Prostate gland (tissue), 2 donors: ENCODE results near the gene ANO8. TPM values are rescaled to one million over a fixed set of nuclear protein-coding genes. Genes with fewer than 3 reads are reported as not detected.
"Not testable (repeated sequence)": the region's sequence is repeated elsewhere in the genome, so short reads cannot be mapped to it uniquely, and the experiment has no call there.

Experiments used
- DNase-seq: peaks from one replicate; pipeline ENCODE4 v3.0.0-alpha.2; 2019; ENCODE audit warnings: low spot score
- H3K27ac ChIP-seq, 2 donors: fragments of 200-600 bp; sonication (generic); 2 replicates each; pipeline ENCODE4 v1.5.1; 2017 to 2019
- H3K27me3 ChIP-seq: fragments of 200-600 bp; sonication (generic); replicated peaks from 2 replicates; pipeline ENCODE4 v1.5.1; 2019; ENCODE audit not compliant: insufficient read depth
- H3K36me3 ChIP-seq, 2 donors: fragments of 200-600 bp; sonication (generic); 1 replicate in 1 of 2; 2 replicates in 1 of 2; pipeline versions ENCODE4 v1.5.1 to v1.8.1; 2017 to 2019
- H3K4me1 ChIP-seq: fragments of 200-600 bp; sonication (generic); replicated peaks from 2 replicates; pipeline ENCODE4 v1.5.1; 2019
- H3K4me3 ChIP-seq, 2 donors: fragments of 200-600 bp; sonication (generic); 2 replicates each; pipeline ENCODE4 v1.5.1; 2017 to 2019
- H3K9me3 ChIP-seq: fragments of 200-600 bp; sonication (generic); 2 replicates; pipeline ENCODE4 v1.5.1; 2017
- CTCF ChIP-seq, 4 experiments: fragments of 200-600 bp in 2 of 4; fragments of 450-650 bp in 2 of 4; sonication (generic) in 2 of 4; IDR thresholded peaks; 1 replicate in 3 of 4; 2 replicates in 1 of 4; pipeline ENCODE4 v1.5.1; 2016 to 2019; ENCODE audit warnings: antibody characterized with exemption in 4 of 4, mild to moderate bottlenecking in 2 of 4, moderate library complexity in 2 of 4
- POLR2A ChIP-seq: fragments of 450-650 bp; IDR thresholded peaks from one replicate; pipeline ENCODE4 v1.6.1; 2016; ENCODE audit warnings: antibody characterized with exemption, mild to moderate bottlenecking
- POLR2AphosphoS5 ChIP-seq: sonication (generic); formaldehyde crosslinking; IDR thresholded peaks from one replicate; pipeline ENCODE4 v1.6.1; 2017; ENCODE audit warnings: antibody characterized with exemption
- whole genome bisulfite sequencing: methylation state at CpG from one replicate; pipeline ENCODE4 v1.1.5; 2018; 5-methylcytosine and 5-hydroxymethylcytosine counted together
- intact Hi-C: fragments of 100-400 bp; cut with DNase I; formaldehyde crosslinking; loops from one replicate; pipeline ENCODE4 v1.14.2; 2022
- total RNA-seq, 2 donors: library from RNA; depleted of rRNA; stranded (reverse); fragments of >200 nt; gene quantifications; one replicate each; pipeline ENCODE4 v1.1.0, GENCODE V29; 2016

ANO8 gene
- total RNA-seq, 2 donors from 2014 or later: 9.8 to 10.1 TPM

- DNase-seq: no peak
- intact Hi-C loops: no loop called here
- peaks cover 6% of the 10 kb centered on the region for H3K4me1 ChIP-seq
- no peaks in the 10 kb centered on the region for H3K27me3 ChIP-seq
- H3K4me3 ChIP-seq: no peak overlapping the region
- peaks cover 0 to 4% of the 10 kb centered on the region in 2 donors for H3K36me3 ChIP-seq
- TF ChIP-seq CTCF (IDR thresholded peaks at IDR 0.05) (no peak), POLR2AphosphoS5 (no peak), POLR2A (no peak)
- 80% methylated on average over 3 of the region's 3 CpGs for WGBS
- H3K9me3 ChIP-seq: no peaks in the 10 kb centered on the region
- H3K27ac ChIP-seq: no peak overlapping the region
These were observed 55.2 kb downstream of the ANO8 start for GRCh38 chr19:17279436-17279835.

- H3K36me3 ChIP-seq: peaks cover 0 to 10% of the 10 kb centered on the region in 2 donors
- intact Hi-C loops: no loop called here
- 94% methylated on average over 19 of the region's 19 CpGs for WGBS
These were observed 59.0 kb downstream of the ANO8 start for GRCh38 chr19:17275441-17276175.

GRCh38 chr19:17274892-17275291 is 59.8 kb downstream of the ANO8 start:
- intact Hi-C loops, H3K4me1 ChIP-seq, DNase-seq, H3K27me3 ChIP-seq, H3K9me3 ChIP-seq, H3K36me3 ChIP-seq, H3K27ac ChIP-seq, H3K4me3 ChIP-seq: not testable (repeated sequence)
- WGBS: 95% methylated on average over 3 of the region's 3 CpGs

More at GRCh38 chr19:17275441-17276175, 59.0 kb downstream of the ANO8 start:
- Histone ChIP-seq H3K27me3 (no peaks in the 10 kb centered on the region), H3K4me1 (no peaks in the 10 kb centered on the region), H3K27ac (no peak overlapping the region), H3K4me3 (no peak overlapping the region), H3K9me3 (no peaks in the 10 kb centered on the region)
- no peak for DNase-seq
- TF ChIP-seq CTCF (IDR thresholded peaks at IDR 0.05): no peak
- TF ChIP-seq POLR2A: no peak
- no peak for TF ChIP-seq POLR2AphosphoS5

Other genes with a start within 250 kb of the ANO8 start
- gene USE1, start 119.5 kb downstream of the ANO8 start, total RNA-seq: 10 to 100 TPM; 24.5 to 30.3 TPM
- gene OCEL1, start 108.6 kb downstream of the ANO8 start, total RNA-seq: 10 to 100 TPM; 21.6 to 26.2 TPM
- gene NR2F6, start 88.9 kb downstream of the ANO8 start, total RNA-seq: 100 to 1,000 TPM in 1 of 2 donors, 10 to 100 TPM in 1; 91.7 to 108 TPM
- gene USHBP1, start 70.1 kb downstream of the ANO8 start, total RNA-seq: 1 to 10 TPM; 3.5 to 8.4 TPM
- 10 to 100 TPM; 80.0 to 81.6 TPM for gene BABAM1, start 67.4 kb downstream of the ANO8 start, total RNA-seq
- 1 to 10 TPM in 1 of 2 donors, under 1 TPM in 1; 0.64 to 1.2 TPM for gene ANKLE1, start 53.0 kb downstream of the ANO8 start, total RNA-seq
- gene ABHD8, start 31.4 kb downstream of the ANO8 start, total RNA-seq: 10 to 100 TPM; 20.1 to 21.6 TPM
- 100 to 1,000 TPM; 157 to 169 TPM for gene MRPL34, start 29.0 kb downstream of the ANO8 start, total RNA-seq
- gene DDA1, start 25.3 kb downstream of the ANO8 start, total RNA-seq: 10 to 100 TPM in 1 of 2 donors, 1 to 10 TPM in 1; 9.6 to 18.6 TPM
- gene GTPBP3, start 2.7 kb upstream of the ANO8 start, total RNA-seq: 10 to 100 TPM; 42.4 to 67.0 TPM
- gene PLVAP, start 42.5 kb upstream of the ANO8 start, total RNA-seq: 10 to 100 TPM; 33.5 to 35.4 TPM
- gene CCDC194, start 59.3 kb upstream of the ANO8 start, total RNA-seq: not detected
- gene BST2, start 70.8 kb upstream of the ANO8 start, total RNA-seq: 10 to 100 TPM; 32.7 to 75.3 TPM
- 10 to 100 TPM; 71.2 to 75.7 TPM for gene MVB12A, start 85.2 kb upstream of the ANO8 start, total RNA-seq
- 1 to 10 TPM; 1.4 to 1.7 TPM for gene TMEM221, start 113.8 kb upstream of the ANO8 start, total RNA-seq
- gene NXNL1, start 126.1 kb upstream of the ANO8 start, total RNA-seq: not detected
- gene SLC27A1, start 135.7 kb upstream of the ANO8 start, total RNA-seq: 10 to 100 TPM; 73.3 to 78.7 TPM
- gene PGLS, start 176.8 kb upstream of the ANO8 start, total RNA-seq: 100 to 1,000 TPM; 120 to 129 TPM
- gene COLGALT1, start 220.8 kb upstream of the ANO8 start, total RNA-seq: 10 to 100 TPM; 29.3 to 85.1 TPM